ENCODE measurements around the gene TMEM134. TPM values are rescaled to one million over a fixed set of nuclear protein-coding genes. Genes with fewer than 3 reads are reported as not detected.

TMEM134 gene
- total and polyA plus RNA-seq, 7 donors: 57.1 to 121 (median 81.7) TPM

DNA sequence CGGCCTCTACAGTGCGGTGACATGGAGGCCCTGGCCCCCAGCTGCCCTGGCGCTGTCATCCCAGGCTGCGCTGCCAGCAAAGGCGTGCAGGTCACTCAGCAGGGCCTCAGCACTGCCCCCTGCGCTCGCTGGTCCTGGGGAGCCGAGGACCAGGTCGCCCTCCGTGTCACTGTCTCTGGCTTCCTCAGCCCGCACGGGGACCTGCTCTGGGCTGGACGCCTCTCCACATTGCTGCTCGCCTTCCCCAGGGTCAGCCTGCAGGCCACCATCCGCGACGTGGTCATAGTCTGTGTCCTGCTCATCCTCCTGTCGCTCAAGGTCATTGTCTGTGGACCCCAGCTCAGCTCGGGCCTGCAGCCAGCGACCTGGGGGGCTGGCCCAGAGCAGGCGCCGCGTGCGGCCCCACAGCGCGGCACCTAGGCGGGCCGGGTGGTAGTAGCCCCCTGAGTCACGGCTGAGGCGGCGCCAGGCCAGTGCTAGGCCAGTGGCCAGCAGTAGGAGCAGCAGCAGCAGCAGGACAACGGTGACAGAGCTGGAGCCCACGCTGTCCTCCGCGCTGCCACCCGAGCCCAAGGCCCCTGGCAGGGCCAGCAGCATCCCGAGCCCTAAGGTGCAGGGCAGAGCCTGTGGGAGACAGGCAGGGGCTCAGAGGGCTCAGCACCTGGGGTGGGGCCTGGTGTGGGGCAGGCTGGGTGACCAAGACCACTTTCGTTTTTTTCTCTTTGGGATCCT is 33.2 kb downstream of the TMEM134 start:
- H3K27ac ChIP-seq: peak overlapping the region; percentile 36
- DNase-seq (no peak), ATAC-seq (no peak)
- intact Hi-C loops (cut with DNase I): no loop called here
- TF ChIP-seq, protein P1, sequence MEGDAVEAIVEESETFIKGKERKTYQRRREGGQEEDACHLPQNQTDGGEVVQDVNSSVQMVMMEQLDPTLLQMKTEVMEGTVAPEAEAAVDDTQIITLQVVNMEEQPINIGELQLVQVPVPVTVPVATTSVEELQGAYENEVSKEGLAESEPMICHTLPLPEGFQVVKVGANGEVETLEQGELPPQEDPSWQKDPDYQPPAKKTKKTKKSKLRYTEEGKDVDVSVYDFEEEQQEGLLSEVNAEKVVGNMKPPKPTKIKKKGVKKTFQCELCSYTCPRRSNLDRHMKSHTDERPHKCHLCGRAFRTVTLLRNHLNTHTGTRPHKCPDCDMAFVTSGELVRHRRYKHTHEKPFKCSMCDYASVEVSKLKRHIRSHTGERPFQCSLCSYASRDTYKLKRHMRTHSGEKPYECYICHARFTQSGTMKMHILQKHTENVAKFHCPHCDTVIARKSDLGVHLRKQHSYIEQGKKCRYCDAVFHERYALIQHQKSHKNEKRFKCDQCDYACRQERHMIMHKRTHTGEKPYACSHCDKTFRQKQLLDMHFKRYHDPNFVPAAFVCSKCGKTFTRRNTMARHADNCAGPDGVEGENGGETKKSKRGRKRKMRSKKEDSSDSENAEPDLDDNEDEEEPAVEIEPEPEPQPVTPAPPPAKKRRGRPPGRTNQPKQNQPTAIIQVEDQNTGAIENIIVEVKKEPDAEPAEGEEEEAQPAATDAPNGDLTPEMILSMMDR (IDR thresholded peaks at IDR 0.05): no peak
- 86 to 88% (median 87%) methylated on average over 33 to 38 of the region's 38 CpGs for WGBS, 3 donors
- H3K27me3 ChIP-seq (ENCODE audit: insufficient read depth in 3 of 3, low read length in 2 of 3): no peaks in the 10 kb centered on the region
- H3K9me3 ChIP-seq: no peaks in the 10 kb centered on the region
- H3K36me3 ChIP-seq (ENCODE audit: insufficient read depth in 1 of 2, low read depth in 1 of 2): peaks cover 6 to 81% of the 10 kb centered on the region in 2 donors
- peaks cover under 1% of the 10 kb centered on the region for H3K4me1 ChIP-seq
- H3K4me3 ChIP-seq: no peak overlapping the region

GRCh38 chr11:67435031-67435726 is 33.9 kb downstream of the TMEM134 start:
- TF ChIP-seq, protein P1 (IDR thresholded peaks at IDR 0.05): no peak
- intact Hi-C loops (cut with DNase I): no loop called here
- ATAC-seq (no peak), DNase-seq (no peak)
- peaks cover 8% of the 10 kb centered on the region for H3K4me1 ChIP-seq
- WGBS, 3 donors: 82 to 87% (median 82%) methylated on average over 25 to 26 of the region's 26 CpGs
- no peaks in the 10 kb centered on the region for H3K27me3 ChIP-seq (ENCODE audit: insufficient read depth in 3 of 3, low read length in 2 of 3)
- H3K36me3 ChIP-seq (ENCODE audit: insufficient read depth in 1 of 2, low read depth in 1 of 2): peaks cover 6 to 81% of the 10 kb centered on the region in 2 donors
- no peaks in the 10 kb centered on the region for H3K9me3 ChIP-seq
- H3K27ac ChIP-seq: no peak overlapping the region
- no peak overlapping the region for H3K4me3 ChIP-seq

- Histone ChIP-seq H3K4me1 (peaks cover 15% of the 10 kb centered on the region), H3K36me3 (ENCODE audit: insufficient read depth in 1 of 2, low read depth in 1 of 2) (peaks cover 6 to 88% of the 10 kb centered on the region in 2 donors), H3K9me3 (no peaks in the 10 kb centered on the region), H3K27me3 (ENCODE audit: insufficient read depth in 3 of 3, low read length in 2 of 3) (no peaks in the 10 kb centered on the region), H3K27ac (no peak overlapping the region), H3K4me3 (no peak overlapping the region)
- intact Hi-C loops (cut with DNase I): no loop called here
- TF ChIP-seq, protein P1 (IDR thresholded peaks at IDR 0.05): no peak
- DNase-seq (no peak), ATAC-seq (no peak)
- 82 to 86% (median 83%) methylated on average over 23 of the region's 23 CpGs for WGBS, 3 donors
Measured at GRCh38 chr11:67434395-67434881, 34.6 kb downstream of the TMEM134 start.

DNA sequence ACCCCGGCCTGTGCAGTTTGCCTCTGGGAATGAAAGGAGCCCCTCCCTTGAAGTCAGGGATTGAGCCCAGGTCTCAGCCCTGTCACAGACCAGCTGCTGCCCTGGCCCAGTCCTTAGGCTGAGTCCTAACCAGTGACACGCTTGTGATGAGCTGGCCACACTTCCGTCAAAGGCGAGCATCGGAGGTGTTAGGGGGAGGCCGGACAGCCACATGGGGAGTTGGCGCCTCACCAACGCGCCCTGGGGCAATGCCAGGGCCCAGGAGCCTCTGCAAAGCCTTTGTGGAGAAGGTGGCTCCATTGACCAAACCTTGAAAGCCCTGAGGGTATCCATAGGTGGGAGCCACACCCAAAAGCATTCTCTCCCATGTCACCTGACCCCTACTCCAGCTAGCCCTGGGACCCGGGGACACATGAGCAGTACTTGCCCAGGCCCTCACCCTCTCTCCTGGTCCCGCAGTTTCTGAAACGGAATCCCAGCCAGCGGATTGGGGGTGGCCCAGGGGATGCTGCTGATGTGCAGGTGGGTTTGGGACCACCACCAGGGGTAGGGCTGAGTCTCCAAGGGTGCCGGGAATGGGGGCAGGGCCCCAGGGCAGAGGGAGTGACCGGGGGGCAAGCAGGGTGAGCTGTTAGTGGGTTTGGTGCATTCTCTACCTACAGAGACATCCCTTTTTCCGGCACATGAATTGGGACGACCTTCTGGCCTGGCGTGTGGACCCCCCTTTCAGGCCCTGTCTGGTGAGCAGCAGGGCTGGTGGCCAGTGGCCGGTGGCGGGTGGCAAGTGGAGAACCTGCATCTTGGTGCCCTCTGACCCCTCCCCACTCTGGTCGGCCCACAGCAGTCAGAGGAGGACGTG is 35.3 kb downstream of the TMEM134 start:
- WGBS, 3 donors: 77 to 83% (median 81%) methylated on average over 22 of the region's 22 CpGs
- Histone ChIP-seq H3K27ac (no peak overlapping the region), H3K36me3 (ENCODE audit: insufficient read depth in 1 of 2, low read depth in 1 of 2) (peaks cover 6 to 85% of the 10 kb centered on the region in 2 donors), H3K9me3 (no peaks in the 10 kb centered on the region), H3K27me3 (ENCODE audit: insufficient read depth in 3 of 3, low read length in 2 of 3) (no peaks in the 10 kb centered on the region), H3K4me3 (no peak overlapping the region), H3K4me1 (peaks cover 20% of the 10 kb centered on the region)
- no peak for DNase-seq
- intact Hi-C loops (cut with DNase I): no loop called here
- TF ChIP-seq, protein P1 (IDR thresholded peaks at IDR 0.05): no peak
- ATAC-seq: no peak

Measured in psoas muscle (tissue), 8 donors.